ENCODE data around the gene ATP5F1E.

ATP5F1E gene

GRCh38 chr20:59037386-59037785 is 5.3 kb upstream of the ATP5F1E start:
- WGBS (ENCODE audit: insufficient coverage): 99% methylated on average over 11 of the region's 12 CpGs
- POLR2A ChIA-PET: no interaction called here

DNA sequence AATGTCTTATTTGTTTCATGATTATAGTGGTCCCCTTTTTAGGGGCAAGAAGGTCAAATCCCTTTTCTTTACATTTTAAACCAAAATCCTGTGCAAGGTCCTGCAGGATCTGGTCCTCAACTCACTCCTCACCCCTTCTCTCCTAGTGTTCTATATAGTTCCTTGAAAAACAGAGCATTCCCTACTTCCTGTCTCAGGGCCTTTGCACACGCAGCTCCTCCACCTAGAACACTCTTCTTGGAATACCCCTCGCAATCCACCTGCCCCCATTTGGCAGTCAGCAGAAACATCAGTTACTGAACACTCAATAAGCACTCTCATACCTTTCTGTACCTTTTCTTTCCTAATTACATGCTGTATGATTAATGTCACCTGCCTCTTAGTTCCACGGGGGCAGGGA is 3.2 kb upstream of the ATP5F1E start:
- WGBS (ENCODE audit: insufficient coverage): 98% methylated on average over 3 of the region's 3 CpGs
- no peak overlapping the region for H3K4me3 ChIP-seq (ENCODE audit: control insufficient read depth in 1 of 7, extremely low read depth in 1 of 7, insufficient read depth in 4 of 7, low read depth in 2 of 7, low read length in 6 of 7)
- CTCF ChIA-PET: no interaction called here

More at GRCh38 chr20:59037386-59037785, 5.3 kb upstream of the ATP5F1E start:
- H3K4me1 ChIP-seq (ENCODE audit: control extremely low read depth in 1 of 4, control insufficient read depth in 4 of 4, insufficient read depth in 4 of 4, low read length in 3 of 4): peaks cover 8 to 30% (median 22%) of the 10 kb centered on the region in 4 experiments
- CTCF ChIA-PET: no interaction called here
- DNase-seq: no peak
- H3K27ac ChIP-seq (ENCODE audit: insufficient read depth in 1 of 2, low read depth in 1 of 2, low read length in 2 of 2, poor library complexity in 1 of 2, severe bottlenecking in 2 of 2): no peak overlapping the region
- H3K27me3 ChIP-seq (replicated peaks in 2 of 5; ENCODE audit: control insufficient read depth in 4 of 5, insufficient read depth in 5 of 5, low read length in 4 of 5): no peaks in the 10 kb centered on the region
- no peaks in the 10 kb centered on the region for H3K9me3 ChIP-seq (ENCODE audit: control extremely low read depth in 1 of 5, control insufficient read depth in 4 of 5, insufficient read depth in 2 of 5, low read depth in 1 of 5, low read length in 4 of 5)
- no peak overlapping the region for H3K4me3 ChIP-seq (ENCODE audit: control insufficient read depth in 1 of 7, extremely low read depth in 1 of 7, insufficient read depth in 4 of 7, low read depth in 2 of 7, low read length in 6 of 7)
- H3K36me3 ChIP-seq (ENCODE audit: control insufficient read depth in 4 of 4, insufficient read depth in 4 of 4, low read length in 3 of 4): peaks cover 13 to 47% (median 33%) of the 10 kb centered on the region in 4 experiments

GRCh38 chr20:59033616-59034165 is 1.6 kb upstream of the ATP5F1E start:
- H3K36me3 ChIP-seq (ENCODE audit: control insufficient read depth in 4 of 4, insufficient read depth in 4 of 4, low read length in 3 of 4): peaks cover 7 to 52% (median 42%) of the 10 kb centered on the region in 4 experiments
- ChIA-PET CTCF (interaction anchor here (0.9 to 1.0 kb wide), 2 partner anchors 37 to 55 kb away, joined by 3 read pairs; no protein-coding TSS in a partner anchor), POLR2A (interaction anchor here (0.5 to 1.5 kb wide), 2 partner anchors 8 to 199 kb away, joined by 4 read pairs; partner anchors contain the start of gene PRELID3B)
- no peak overlapping the region for H3K4me3 ChIP-seq (ENCODE audit: control insufficient read depth in 1 of 7, extremely low read depth in 1 of 7, insufficient read depth in 4 of 7, low read depth in 2 of 7, low read length in 6 of 7)
- no peak overlapping the region for H3K27ac ChIP-seq (ENCODE audit: insufficient read depth in 1 of 2, low read depth in 1 of 2, low read length in 2 of 2, poor library complexity in 1 of 2, severe bottlenecking in 2 of 2)
- 100% methylated on average over 1 of the region's 2 CpGs for WGBS (ENCODE audit: insufficient coverage)
- no peaks in the 10 kb centered on the region for H3K27me3 ChIP-seq (replicated peaks in 2 of 5; ENCODE audit: control insufficient read depth in 4 of 5, insufficient read depth in 5 of 5, low read length in 4 of 5)
- DNase-seq: no peak
- H3K4me1 ChIP-seq (ENCODE audit: control extremely low read depth in 1 of 4, control insufficient read depth in 4 of 4, insufficient read depth in 4 of 4, low read length in 3 of 4): peaks cover 17 to 32% (median 25%) of the 10 kb centered on the region in 4 experiments
- H3K9me3 ChIP-seq (ENCODE audit: control extremely low read depth in 1 of 5, control insufficient read depth in 4 of 5, insufficient read depth in 2 of 5, low read depth in 1 of 5, low read length in 4 of 5): no peaks in the 10 kb centered on the region

More for the DNA sequence above, 3.2 kb upstream of the ATP5F1E start:
- DNase-seq: no peak
- POLR2A ChIA-PET: no interaction called here
- Histone ChIP-seq H3K4me1 (ENCODE audit: control extremely low read depth in 1 of 4, control insufficient read depth in 4 of 4, insufficient read depth in 4 of 4, low read length in 3 of 4) (peaks cover 15 to 26% (median 21%) of the 10 kb centered on the region in 4 experiments), H3K27ac (ENCODE audit: insufficient read depth in 1 of 2, low read depth in 1 of 2, low read length in 2 of 2, poor library complexity in 1 of 2, severe bottlenecking in 2 of 2) (no peak overlapping the region), H3K9me3 (ENCODE audit: control extremely low read depth in 1 of 5, control insufficient read depth in 4 of 5, insufficient read depth in 2 of 5, low read depth in 1 of 5, low read length in 4 of 5) (no peaks in the 10 kb centered on the region), H3K36me3 (ENCODE audit: control insufficient read depth in 4 of 4, insufficient read depth in 4 of 4, low read length in 3 of 4) (peaks cover 11 to 44% (median 33%) of the 10 kb centered on the region in 4 experiments), H3K27me3 (replicated peaks in 2 of 5; ENCODE audit: control insufficient read depth in 4 of 5, insufficient read depth in 5 of 5, low read length in 4 of 5) (no peaks in the 10 kb centered on the region)

DNA sequence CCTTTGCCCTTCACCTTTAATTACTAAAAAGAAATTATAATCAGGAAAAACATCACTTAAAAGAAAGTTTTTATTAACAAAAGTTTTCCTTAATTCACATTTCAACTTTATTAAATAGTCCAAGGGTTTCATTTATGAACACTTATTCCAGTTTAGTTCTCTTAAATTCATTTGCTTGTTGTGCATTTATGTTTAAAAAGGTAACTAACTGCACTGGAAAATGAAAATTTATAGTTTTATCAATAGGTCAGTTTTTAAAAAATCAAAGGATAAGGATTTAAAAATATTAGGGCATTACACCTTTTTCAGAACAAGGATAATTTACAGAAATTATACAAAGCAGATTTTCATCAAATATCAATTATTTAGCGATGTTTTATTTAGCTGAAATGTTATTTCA is 958 bp upstream of the ATP5F1E start:
- POLR2A ChIA-PET: interaction anchor here (1.2 to 2.6 kb wide), 5 partner anchors 9 to 144 kb away, joined by 3 to 11 read pairs (median 4); partner anchors contain the start of gene PRELID3B
- DNase-seq: no peak

DNA sequence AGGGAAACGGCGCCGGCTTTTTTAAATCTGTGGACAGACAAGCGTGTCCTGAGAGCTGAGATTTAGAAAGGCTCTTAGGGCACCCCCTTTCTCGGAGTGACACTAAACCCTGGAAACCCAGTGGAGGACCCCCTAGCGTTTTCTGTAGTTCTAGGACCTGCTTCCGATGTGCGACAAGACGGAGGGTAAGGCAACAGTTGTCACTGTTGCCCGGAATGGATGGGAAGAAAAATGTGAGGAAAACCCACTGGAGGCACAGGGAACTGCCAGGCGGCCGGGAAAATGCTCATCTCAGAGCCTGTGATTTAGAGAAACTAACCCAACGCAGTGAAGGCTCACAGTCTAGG is 551 bp upstream of the ATP5F1E start:
- no peak for DNase-seq
- peak overlapping the region; percentile 34 to 71 for H3K27ac ChIP-seq (ENCODE audit: insufficient read depth in 1 of 2, low read depth in 1 of 2, low read length in 2 of 2, poor library complexity in 1 of 2, severe bottlenecking in 2 of 2)
- peaks cover 17 to 37% (median 27%) of the 10 kb centered on the region in 4 experiments for H3K4me1 ChIP-seq (ENCODE audit: control extremely low read depth in 1 of 4, control insufficient read depth in 4 of 4, insufficient read depth in 4 of 4, low read length in 3 of 4)
- no peaks in the 10 kb centered on the region for H3K27me3 ChIP-seq (replicated peaks in 2 of 5; ENCODE audit: control insufficient read depth in 4 of 5, insufficient read depth in 5 of 5, low read length in 4 of 5)
- no peaks in the 10 kb centered on the region for H3K9me3 ChIP-seq (ENCODE audit: control extremely low read depth in 1 of 5, control insufficient read depth in 4 of 5, insufficient read depth in 2 of 5, low read depth in 1 of 5, low read length in 4 of 5)
- H3K4me3 ChIP-seq (ENCODE audit: control insufficient read depth in 1 of 7, extremely low read depth in 1 of 7, insufficient read depth in 4 of 7, low read depth in 2 of 7, low read length in 6 of 7): peak overlapping the region; percentile 44 to 84 (median 64)
- peaks cover 8 to 56% (median 44%) of the 10 kb centered on the region in 4 experiments for H3K36me3 ChIP-seq (ENCODE audit: control insufficient read depth in 4 of 4, insufficient read depth in 4 of 4, low read length in 3 of 4)
- 0% methylated on average over 11 of the region's 13 CpGs for WGBS (ENCODE audit: insufficient coverage)
- POLR2A ChIA-PET: interaction anchor here (0.7 to 2.6 kb wide), 10 partner anchors 9 to 143 kb away, joined by 3 to 11 read pairs (median 4); partner anchors contain the start of gene PRELID3B
- CTCF ChIA-PET: interaction anchor here (1.0 to 1.6 kb wide), 5 partner anchors 8 to 220 kb away, joined by 3 to 12 read pairs (median 3); no protein-coding TSS in a partner anchor

More for the DNA sequence above, 958 bp upstream of the ATP5F1E start:
- Histone ChIP-seq H3K4me1 (ENCODE audit: control extremely low read depth in 1 of 4, control insufficient read depth in 4 of 4, insufficient read depth in 4 of 4, low read length in 3 of 4) (peaks cover 17 to 37% (median 27%) of the 10 kb centered on the region in 4 experiments), H3K4me3 (ENCODE audit: control insufficient read depth in 1 of 7, extremely low read depth in 1 of 7, insufficient read depth in 4 of 7, low read depth in 2 of 7, low read length in 6 of 7) (peak overlapping the region in 5 of 7 experiments; percentile 55 to 84 (median 75)), H3K27me3 (replicated peaks in 2 of 5; ENCODE audit: control insufficient read depth in 4 of 5, insufficient read depth in 5 of 5, low read length in 4 of 5) (no peaks in the 10 kb centered on the region), H3K9me3 (ENCODE audit: control extremely low read depth in 1 of 5, control insufficient read depth in 4 of 5, insufficient read depth in 2 of 5, low read depth in 1 of 5, low read length in 4 of 5) (no peaks in the 10 kb centered on the region), H3K27ac (ENCODE audit: insufficient read depth in 1 of 2, low read depth in 1 of 2, low read length in 2 of 2, poor library complexity in 1 of 2, severe bottlenecking in 2 of 2) (peak overlapping the region in 1 of 2 experiments; percentile 71), H3K36me3 (ENCODE audit: control insufficient read depth in 4 of 4, insufficient read depth in 4 of 4, low read length in 3 of 4) (peaks cover 8 to 56% (median 45%) of the 10 kb centered on the region in 4 experiments)
- CTCF ChIA-PET: interaction anchor here (0.9 to 1.2 kb wide), 3 partner anchors 37 to 54 kb away, joined by 3 read pairs; no protein-coding TSS in a partner anchor
- no CpG with 5 or more reads among the region's 1 CpG for WGBS (ENCODE audit: insufficient coverage)

DNA sequence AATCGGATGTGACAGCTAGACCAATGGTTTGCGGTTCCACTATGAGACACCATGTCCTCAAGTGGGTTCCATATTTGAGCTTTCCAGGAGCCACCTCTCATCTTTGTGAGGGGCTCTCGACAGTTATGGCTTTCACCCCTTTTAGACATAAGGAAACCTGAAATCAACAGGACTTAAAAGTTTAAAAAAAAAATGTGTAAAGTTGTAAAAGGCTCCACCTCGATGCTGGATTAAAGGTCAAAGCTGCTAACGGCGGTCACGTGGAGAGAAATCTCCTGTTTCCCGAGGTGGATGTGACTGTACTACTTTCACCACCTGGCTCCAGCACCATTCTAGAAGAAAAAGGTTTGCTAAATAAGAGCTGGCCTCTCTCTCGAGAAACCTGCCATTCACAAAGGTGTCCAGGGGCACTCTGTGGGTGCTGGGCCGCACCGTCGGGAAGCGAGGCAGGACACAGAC is 542 bp downstream of the ATP5F1E start:
- Histone ChIP-seq H3K4me1 (ENCODE audit: control extremely low read depth in 1 of 4, control insufficient read depth in 4 of 4, insufficient read depth in 4 of 4, low read length in 3 of 4) (peaks cover 17 to 37% (median 27%) of the 10 kb centered on the region in 4 experiments), H3K27ac (ENCODE audit: insufficient read depth in 1 of 2, low read depth in 1 of 2, low read length in 2 of 2, poor library complexity in 1 of 2, severe bottlenecking in 2 of 2) (peak overlapping the region; percentile 53 to 85), H3K36me3 (ENCODE audit: control insufficient read depth in 4 of 4, insufficient read depth in 4 of 4, low read length in 3 of 4) (peaks cover 8 to 56% (median 38%) of the 10 kb centered on the region in 4 experiments), H3K9me3 (ENCODE audit: control extremely low read depth in 1 of 5, control insufficient read depth in 4 of 5, insufficient read depth in 2 of 5, low read depth in 1 of 5, low read length in 4 of 5) (no peaks in the 10 kb centered on the region), H3K4me3 (ENCODE audit: control insufficient read depth in 1 of 7, extremely low read depth in 1 of 7, insufficient read depth in 4 of 7, low read depth in 2 of 7, low read length in 6 of 7) (peak overlapping the region; percentile 54 to 87 (median 79)), H3K27me3 (replicated peaks in 2 of 5; ENCODE audit: control insufficient read depth in 4 of 5, insufficient read depth in 5 of 5, low read length in 4 of 5) (no peaks in the 10 kb centered on the region)
- ChIA-PET POLR2A (interaction anchor here (0.6 to 2.6 kb wide), 9 partner anchors 10 to 1329 kb away, joined by 3 to 11 read pairs (median 4); no protein-coding TSS in a partner anchor), CTCF (interaction anchor here (0.9 to 1.6 kb wide), 6 partner anchors 9 to 164 kb away, joined by 3 to 12 read pairs (median 4); partner anchors contain the start of gene TUBB1)
- no peak for DNase-seq
- WGBS (ENCODE audit: insufficient coverage): 21% methylated on average over 13 of the region's 13 CpGs
